NCI-H524 (cell line): ENCODE data around the gene HIP1.
A peak's percentile ranks its signal among the peaks of the same experiment; 100 is the strongest.
"Not testable (repeated sequence)": the region's sequence is repeated elsewhere in the genome, so short reads cannot be mapped to it uniquely, and the experiment has no call there.

Experiments used
- DNase-seq, 2 experiments: peaks; one replicate each; lab custom pipeline; 2025; lab: John Stamatoyannopoulos, UW

HIP1 gene

GRCh38 chr7:75613351-75613750, 125.4 kb downstream of the HIP1 start:
- no peak for DNase-seq

- DNase-seq = no peak
Measured at GRCh38 chr7:75611557-75612178, 127.1 kb downstream of the HIP1 start.

GRCh38 chr7:75609416-75609815, 129.3 kb downstream of the HIP1 start:
- not testable (repeated sequence) for DNase-seq

GRCh38 chr7:75608451-75609122, 130.2 kb downstream of the HIP1 start:
- no peak for DNase-seq

GRCh38 chr7:75604408-75604807, 134.3 kb downstream of the HIP1 start:
- DNase-seq = no peak

GRCh38 chr7:75602831-75603230, 135.9 kb downstream of the HIP1 start:
- DNase-seq = not testable (repeated sequence)

GRCh38 chr7:75601539-75601938, 137.2 kb downstream of the HIP1 start:
- no peak for DNase-seq

GRCh38 chr7:75600748-75601147, 138.0 kb downstream of the HIP1 start:
- not testable (repeated sequence) for DNase-seq

- peak; percentile 79 to 82 for DNase-seq
Measured at GRCh38 chr7:75599244-75599781, 139.4 kb downstream of the HIP1 start.

- no peak for DNase-seq
Measured at GRCh38 chr7:75596727-75597614, 141.8 kb downstream of the HIP1 start.

- no peak for DNase-seq
Measured at GRCh38 chr7:75595766-75596165, 143.0 kb downstream of the HIP1 start.

GRCh38 chr7:75593500-75594184, 145.1 kb downstream of the HIP1 start:
- DNase-seq = not testable (repeated sequence)

GRCh38 chr7:75591467-75592255, 147.1 kb downstream of the HIP1 start:
- no peak for DNase-seq

GRCh38 chr7:75590373-75591005, 148.3 kb downstream of the HIP1 start:
- no peak for DNase-seq

GRCh38 chr7:75584354-75584753, 154.4 kb downstream of the HIP1 start:
- no peak for DNase-seq

- no peak for DNase-seq
Measured at GRCh38 chr7:75583255-75583654, 155.5 kb downstream of the HIP1 start.

- no peak for DNase-seq
Measured at GRCh38 chr7:75579899-75580298, 158.8 kb downstream of the HIP1 start.

GRCh38 chr7:75578081-75578480, 160.7 kb downstream of the HIP1 start:
- no peak for DNase-seq

- DNase-seq = peak; percentile 79 to 91
Measured at GRCh38 chr7:75575488-75576121, 163.1 kb downstream of the HIP1 start.

- peak in 1 of 2 experiments; percentile 9 for DNase-seq
Measured at GRCh38 chr7:75573477-75574019, 165.2 kb downstream of the HIP1 start.
